Measurements from ENCODE around the gene NSD1. TPM values are rescaled to one million over a fixed set of nuclear protein-coding genes. Genes with fewer than 3 reads are reported as not detected.
A peak's percentile ranks its signal among the peaks of the same experiment; 100 is the strongest.

Gene NSD1
- total and polyA plus RNA-seq, 2 of the 4 experiments (the other 2 are of a cell fraction), result 7.7 to 31.0 TPM

- in situ Hi-C loops (cut with MboI; ENCODE audit: low sequenced_read_pairs), result no loop called here
- Histone ChIP-seq H3K9me1 (ENCODE audit: insufficient read depth, low read length) (no peaks in the 10 kb centered on the region), H3K79me1 (ENCODE audit: low read depth in 1 of 2, low read length in 2 of 2) (no peaks in the 10 kb centered on the region), H3K18ac (ENCODE audit: low read depth, low read length) (no peak overlapping the region), H3K27ac (ENCODE audit: insufficient read depth, low read length) (no peak overlapping the region), H2AK5ac (ENCODE audit: low read depth, low read length) (peak overlapping the region; percentile 21; the same call in 1 of the 2 replicates), H2BK120ac (ENCODE audit: low read depth, low read length) (no peak overlapping the region), H4K8ac (ENCODE audit: low read depth in 2 of 2, low read length in 2 of 2) (no peak overlapping the region), H3K27me3 (ENCODE audit: control insufficient read depth, insufficient read depth, low read length) (no peaks in the 10 kb centered on the region), H2AK9ac (replicated peaks; ENCODE audit: low read depth, low read length, poor library complexity) (peak overlapping the region; percentile 1), H3K4ac (ENCODE audit: low read depth, low read length) (peak overlapping the region; percentile 35; the same call in 1 of the 2 replicates), H4K20me1 (ENCODE audit: insufficient read depth, low read length) (no peaks in the 10 kb centered on the region), H4K5ac (ENCODE audit: low read depth, low read length) (no peak overlapping the region), H4K91ac (ENCODE audit: insufficient read depth, low read depth, low read length) (no peak overlapping the region), H3K23ac (ENCODE audit: low read depth, low read length) (no peak overlapping the region), H2BK5ac (ENCODE audit: low read depth, low read length, poor library complexity, severe bottlenecking) (no peak overlapping the region), H3K56ac (ENCODE audit: extremely low read depth, insufficient read depth, low read length) (no peak overlapping the region), H2BK15ac (ENCODE audit: low read depth, low read length) (no peak overlapping the region), H2BK20ac (ENCODE audit: low read depth, low read length) (no peak overlapping the region), H3K4me2 (ENCODE audit: low read depth, low read length) (no peak overlapping the region), H3K4me1 (ENCODE audit: control insufficient read depth, insufficient read depth, low read length) (peaks cover 13% of the 10 kb centered on the region), H3K4me3 (ENCODE audit: insufficient read depth, low read depth, low read length) (no peak overlapping the region), H3K14ac (replicated peaks; ENCODE audit: low read depth, low read length) (no peak overlapping the region), H3K9ac (ENCODE audit: low read depth, low read length) (no peak overlapping the region), H3K36me3 (ENCODE audit: control insufficient read depth, insufficient read depth, low read length) (no peaks in the 10 kb centered on the region), H2AFZ (replicated peaks; ENCODE audit: low read length, poor library complexity) (no peak overlapping the region), H3K9me3 (ENCODE audit: control insufficient read depth, insufficient read depth, low read length) (no peaks in the 10 kb centered on the region)
- 83% methylated on average over 2 of the region's 9 CpGs; no CpG with 5 or more reads in 1 of the 2 experiments for WGBS, 2 experiments (ENCODE audit: extremely low coverage in 2 of 2, insufficient read length in 1 of 2)
- dilution Hi-C loops (cut with HindIII; ENCODE audit: low sequenced_read_pairs, unreplicated experiment), result no loop called here
- ChIA-PET CTCF (interaction anchor here (0.9 kb wide), 1 partner anchor 206 kb away, joined by 3 read pairs; no protein-coding TSS in a partner anchor), POLR2A (ENCODE audit: unreplicated experiment) (no interaction called here)
- peak; percentile 41 for TF ChIP-seq RCOR1 (IDR thresholded peaks at IDR 0.05; ENCODE audit: insufficient replicate concordance, low read length)
- no peak for TF ChIP-seq CTCF (conservative IDR thresholded peaks at IDR 0.05; ENCODE audit: low read depth, low read length)
- ATAC-seq (ENCODE audit: low read depth), result no peak
- BruUV-seq (replicated peaks), result no TSS peak
- DNase-seq, result peak; percentile 73
- intact Hi-C loops (cut with micrococcal nuclease), result no loop called here
Observed at GRCh38 chr5:177103523-177104253, 29.9 kb upstream of the NSD1 start.

All from IMR-90 (cell line).